Cardiac fibroblast (primary cell): ENCODE results near the gene OR2A5.

ENCODE experiments used
- DNase-seq, 2 donors: peaks; one replicate each; pipeline versions ENCODE4 v3.0.0 to v3.0.0-alpha.2; 2010; ENCODE audit warnings: low read depth in 2 of 2
- H3K4me3 ChIP-seq, 2 donors: replicated peaks in 1 of 2; 1 replicate in 1 of 2; 2 replicates in 1 of 2; pipeline ENCODE4 v1.5.1; 2011; ENCODE audit warnings: low read depth in 2 of 2, low read length in 2 of 2, mild to moderate bottlenecking in 2 of 2, moderate library complexity in 1 of 2
- CTCF ChIP-seq: IDR thresholded peaks from one replicate; pipeline ENCODE4 v1.5.1; 2011; ENCODE audit warnings: low read depth, mild to moderate bottlenecking, low read length, inconsistent platforms

OR2A5 gene

GRCh38 chr7:144011458-144012230 is 37.1 kb upstream of the OR2A5 start:
- no peak for TF ChIP-seq CTCF
- H3K4me3 ChIP-seq = no peak overlapping the region
- peak; percentile 26 to 31 for DNase-seq

GRCh38 chr7:144018065-144018464 is 30.7 kb upstream of the OR2A5 start:
- no peak for TF ChIP-seq CTCF
- DNase-seq = peak in 1 of 2 donors; percentile 18

GRCh38 chr7:144019457-144019856 is 29.3 kb upstream of the OR2A5 start:
- TF ChIP-seq CTCF = peak; percentile 2

More at GRCh38 chr7:144018065-144018464, 30.7 kb upstream of the OR2A5 start:
- H3K4me3 ChIP-seq = no peak overlapping the region

GRCh38 chr7:144020340-144020739 is 28.4 kb upstream of the OR2A5 start:
- DNase-seq = no peak
- H3K4me3 ChIP-seq = no peak overlapping the region
- no peak for TF ChIP-seq CTCF

More at GRCh38 chr7:144019457-144019856, 29.3 kb upstream of the OR2A5 start:
- peak; percentile 94 to 97 for DNase-seq
- no peak overlapping the region for H3K4me3 ChIP-seq

GRCh38 chr7:144022169-144022568 is 26.6 kb upstream of the OR2A5 start:
- no peak for TF ChIP-seq CTCF
- H3K4me3 ChIP-seq = no peak overlapping the region
- DNase-seq = no peak

GRCh38 chr7:144023171-144023827 is 25.4 kb upstream of the OR2A5 start:
- no peak for DNase-seq
- TF ChIP-seq CTCF = no peak
- H3K4me3 ChIP-seq = no peak overlapping the region
